Caki2 (cell line): ENCODE data around the gene PSMB7. TPM values are rescaled to one million over a fixed set of nuclear protein-coding genes. Genes with fewer than 3 reads are reported as not detected.
"Not testable (repeated sequence)": the region's sequence is repeated elsewhere in the genome, so short reads cannot be mapped to it uniquely, and the experiment has no call there.

Experiments
- DNase-seq: peaks from one replicate; pipeline ENCODE4 v3.0.0-alpha.2; 2015; ENCODE audit warnings: low read depth
- in situ Hi-C: cut with HindIII; loops from 2 replicates; pipeline ENCODE4 v1.10.0; 2016; ENCODE audit warnings: low sequenced_read_pairs, low pct_unique_long_range_greater_than_20kb, mixed read lengths
- total RNA-seq: library from RNA; depleted of rRNA; stranded (reverse); fragments of >200 nt; shearing (Covaris generic); gene quantifications from 2 replicates; pipeline ENCODE4 v1.2.3, GENCODE V29; 2014; ENCODE audit warnings: low replicate concordance

Gene PSMB7
- total RNA-seq, 1 experiment from 2014 or later = 142 TPM

GRCh38 chr9:124448019-124448418 is 32.8 kb upstream of the PSMB7 start:
- in situ Hi-C loops = no loop called here
- DNase-seq = no peak

GRCh38 chr9:124447297-124447661 is 32.0 kb upstream of the PSMB7 start:
- DNase-seq = no peak
- in situ Hi-C loops = no loop called here

GRCh38 chr9:124444166-124444565 is 28.9 kb upstream of the PSMB7 start:
- no peak for DNase-seq
- in situ Hi-C loops = no loop called here

GRCh38 chr9:124443625-124444024 is 28.4 kb upstream of the PSMB7 start:
- in situ Hi-C loops = no loop called here

GRCh38 chr9:124442826-124443225 is 27.6 kb upstream of the PSMB7 start:
- in situ Hi-C loops = no loop called here

More at GRCh38 chr9:124443625-124444024, 28.4 kb upstream of the PSMB7 start:
- DNase-seq = no peak

GRCh38 chr9:124442379-124442778 is 27.1 kb upstream of the PSMB7 start:
- peak; percentile 8 for DNase-seq
- in situ Hi-C loops = no loop called here

More at GRCh38 chr9:124442826-124443225, 27.6 kb upstream of the PSMB7 start:
- no peak for DNase-seq

GRCh38 chr9:124441291-124441690 is 26.0 kb upstream of the PSMB7 start:
- in situ Hi-C loops = no loop called here
- DNase-seq = no peak

GRCh38 chr9:124440786-124441185 is 25.5 kb upstream of the PSMB7 start:
- in situ Hi-C loops = no loop called here
- no peak for DNase-seq

- in situ Hi-C loops = no loop called here
- no peak for DNase-seq
These were observed 24.5 kb upstream of the PSMB7 start for GRCh38 chr9:124439686-124440243.

GRCh38 chr9:124439086-124439485 is 23.8 kb upstream of the PSMB7 start:
- in situ Hi-C loops = no loop called here
- no peak for DNase-seq

GRCh38 chr9:124438091-124438490 is 22.8 kb upstream of the PSMB7 start:
- in situ Hi-C loops = no loop called here
- no peak for DNase-seq

- no peak for DNase-seq
- in situ Hi-C loops = no loop called here
These were observed 21.8 kb upstream of the PSMB7 start for GRCh38 chr9:124437086-124437485.

GRCh38 chr9:124436320-124436719 is 21.1 kb upstream of the PSMB7 start:
- DNase-seq = no peak
- in situ Hi-C loops = no loop called here

GRCh38 chr9:124429530-124429867 is 14.3 kb upstream of the PSMB7 start:
- DNase-seq = no peak
- in situ Hi-C loops = no loop called here

- DNase-seq = no peak
- in situ Hi-C loops = no loop called here
These were observed 13.7 kb upstream of the PSMB7 start for GRCh38 chr9:124428751-124429529.

GRCh38 chr9:124427281-124427680 is 12.0 kb upstream of the PSMB7 start:
- in situ Hi-C loops = no loop called here
- no peak for DNase-seq

- no peak for DNase-seq
- in situ Hi-C loops = no loop called here
These were observed 11.1 kb upstream of the PSMB7 start for GRCh38 chr9:124426361-124426760.

GRCh38 chr9:124425733-124426132 is 10.5 kb upstream of the PSMB7 start:
- DNase-seq, in situ Hi-C loops: not testable (repeated sequence)

GRCh38 chr9:124423591-124423990 is 8.3 kb upstream of the PSMB7 start:
- no peak for DNase-seq

GRCh38 chr9:124423155-124423554 is 7.9 kb upstream of the PSMB7 start:
- in situ Hi-C loops = no loop called here
- DNase-seq = no peak

More at GRCh38 chr9:124423591-124423990, 8.3 kb upstream of the PSMB7 start:
- in situ Hi-C loops = no loop called here
